GM11168 (cell line): ENCODE measurements around the gene INPP4B.
"Not testable (repeated sequence)": the region's sequence is repeated elsewhere in the genome, so short reads cannot be mapped to it uniquely, and the experiment has no call there.

Experiments
- in situ Hi-C: fragments of 300-500 bp; cut with MboI; formaldehyde crosslinking; loops from one replicate; pipeline ENCODE4 v1.12.0; 2022; ENCODE audit warnings: low sequenced_read_pairs; ENCODE audit not compliant: unreplicated experiment

Gene INPP4B

DNA sequence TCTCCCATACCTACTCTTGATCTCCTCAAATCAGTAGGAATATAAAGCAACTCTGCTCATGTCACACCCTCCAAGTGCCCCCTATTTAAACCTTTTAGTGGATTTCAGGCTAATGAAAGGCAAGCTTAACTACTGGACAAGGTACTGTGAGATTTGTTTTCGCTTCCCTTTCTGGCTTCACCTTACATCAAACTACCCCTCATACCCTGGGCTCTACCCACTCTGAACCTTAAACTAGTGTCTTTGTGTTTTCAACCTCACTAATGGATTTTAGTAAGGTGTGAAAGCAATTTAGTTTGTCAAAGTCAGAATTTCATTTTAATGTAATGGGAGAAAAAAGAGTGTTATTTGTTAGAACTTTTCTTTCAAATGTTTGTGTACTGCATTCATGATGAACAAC lies 291.7 kb downstream of the INPP4B start:
- in situ Hi-C loops = no loop called here

DNA sequence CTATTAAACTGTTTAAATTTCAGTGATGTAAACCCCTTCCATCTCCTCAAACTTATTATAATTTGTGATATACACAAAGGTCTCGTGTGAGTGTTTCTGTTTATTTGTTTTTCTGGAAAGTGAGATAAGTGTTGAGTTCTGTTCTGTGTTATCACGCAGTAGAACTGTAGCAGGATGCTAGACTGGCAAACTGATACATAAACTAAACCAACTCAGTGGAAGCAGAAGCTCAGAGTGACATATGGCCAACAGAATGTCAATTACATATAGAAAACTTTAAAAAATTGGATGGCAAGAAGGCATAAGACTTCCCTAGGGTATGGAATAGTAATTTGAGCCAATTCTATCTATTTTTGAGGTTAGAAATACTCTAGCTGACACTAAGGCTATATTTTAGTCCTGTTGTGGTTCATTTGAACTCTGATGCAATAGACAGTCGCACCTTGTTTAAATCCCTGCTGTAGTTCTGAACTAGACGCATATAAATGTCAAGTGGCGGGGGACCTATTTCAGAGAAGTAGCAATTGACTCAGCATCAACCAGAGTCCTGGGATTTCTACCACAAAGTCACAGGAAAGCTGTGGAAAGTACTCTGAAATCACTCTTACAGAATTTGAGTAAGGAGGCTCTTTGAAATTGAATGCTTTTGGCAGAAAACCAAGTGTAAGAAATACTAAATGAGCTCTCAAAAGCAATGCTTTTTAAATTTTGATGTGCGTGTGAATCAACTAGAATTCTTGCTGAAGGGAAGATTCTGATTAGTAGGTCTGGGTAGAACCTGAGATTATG lies 294.4 kb downstream of the INPP4B start:
- in situ Hi-C loops = no loop called here

DNA sequence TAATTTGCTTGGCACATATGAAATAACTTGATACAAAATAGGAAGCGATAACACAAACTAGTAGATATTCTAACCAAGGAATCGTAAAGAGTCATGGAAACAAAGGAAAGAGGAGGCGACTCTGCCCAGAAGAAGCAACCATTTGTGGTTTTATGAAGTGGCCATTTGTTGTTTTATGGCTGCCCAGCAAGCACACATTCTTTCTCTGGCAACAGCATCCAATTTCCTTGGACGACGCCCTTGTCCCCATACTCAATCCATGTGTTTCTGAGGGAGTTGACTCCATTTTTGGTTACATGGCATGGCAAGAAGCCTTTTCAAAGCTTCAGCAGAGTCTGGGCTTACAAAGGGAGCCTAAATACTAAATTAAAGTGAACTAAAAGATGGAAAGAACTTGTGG lies 295.1 kb downstream of the INPP4B start:
- in situ Hi-C loops = no loop called here

DNA sequence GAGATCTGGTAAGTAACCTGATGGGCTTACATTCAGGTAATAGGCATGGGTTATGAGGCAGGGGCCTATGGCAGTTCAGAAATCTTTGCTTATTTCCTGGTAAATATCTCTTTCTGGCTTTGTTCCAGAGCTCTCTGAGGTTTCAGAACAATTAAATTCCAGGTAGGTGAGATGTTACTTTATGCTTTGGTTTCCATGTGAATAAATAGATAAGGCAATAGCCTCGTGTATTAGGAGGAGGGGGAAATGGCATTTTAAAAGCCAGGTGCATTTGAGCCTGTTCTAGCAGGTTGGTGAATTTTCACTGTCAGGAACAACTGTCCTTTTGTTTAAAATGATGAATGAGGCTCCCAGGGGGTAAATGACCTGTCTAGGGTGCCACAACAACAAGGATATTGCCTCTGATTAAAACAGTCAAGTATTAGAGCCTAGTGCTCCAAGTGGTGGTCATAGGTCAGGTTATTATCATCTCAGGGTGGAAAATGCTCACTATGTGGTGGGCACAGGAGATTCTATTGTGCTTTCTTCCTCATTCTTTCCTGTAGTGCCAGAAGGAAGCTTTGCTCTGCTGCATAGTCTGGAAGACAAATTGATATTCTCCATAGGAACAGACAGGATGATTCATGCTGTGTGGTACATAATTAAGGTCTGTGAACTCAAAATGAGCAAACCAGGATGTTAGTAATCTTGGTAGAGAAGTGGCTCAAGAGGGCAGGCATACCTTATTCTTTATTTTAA lies 296.2 kb downstream of the INPP4B start:
- in situ Hi-C loops = no loop called here

DNA sequence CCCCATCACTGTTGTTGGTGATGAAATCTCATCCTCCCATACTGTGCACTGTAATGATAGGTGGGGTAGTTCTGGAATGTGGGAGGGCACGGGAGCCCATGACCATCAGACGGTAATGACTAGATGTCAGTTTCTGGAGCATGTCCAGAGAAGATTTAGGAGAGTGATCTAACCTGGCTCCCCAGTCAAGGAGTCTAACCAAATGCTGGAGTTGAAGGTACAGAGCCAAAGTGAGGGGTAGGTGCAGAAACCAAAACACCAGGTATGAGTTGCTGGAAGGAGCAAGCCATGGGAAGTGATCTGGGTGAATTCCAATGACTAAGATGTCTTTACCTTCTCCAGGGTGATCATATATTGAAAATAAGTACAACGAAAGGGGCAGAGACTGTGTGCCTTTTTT lies 296.9 kb downstream of the INPP4B start:
- in situ Hi-C loops = no loop called here

DNA sequence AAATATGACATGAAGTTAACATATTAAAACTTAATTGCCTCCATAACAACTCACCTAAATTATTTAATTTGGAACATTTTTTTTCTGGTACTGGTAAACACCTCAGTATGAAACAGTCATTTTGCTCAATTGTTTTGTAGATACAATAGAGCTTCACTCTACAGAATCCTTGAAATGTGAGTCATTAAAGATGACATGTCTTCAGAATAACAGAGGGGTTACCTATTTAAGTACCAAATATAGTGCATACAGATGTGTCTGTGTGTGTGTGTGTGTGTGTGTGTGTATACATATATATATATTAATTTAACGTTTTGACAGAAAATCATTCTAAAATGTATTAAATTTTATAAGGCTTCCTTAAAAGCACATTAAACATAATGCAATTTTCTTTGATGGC lies 297.6 kb downstream of the INPP4B start:
- in situ Hi-C loops = no loop called here

DNA sequence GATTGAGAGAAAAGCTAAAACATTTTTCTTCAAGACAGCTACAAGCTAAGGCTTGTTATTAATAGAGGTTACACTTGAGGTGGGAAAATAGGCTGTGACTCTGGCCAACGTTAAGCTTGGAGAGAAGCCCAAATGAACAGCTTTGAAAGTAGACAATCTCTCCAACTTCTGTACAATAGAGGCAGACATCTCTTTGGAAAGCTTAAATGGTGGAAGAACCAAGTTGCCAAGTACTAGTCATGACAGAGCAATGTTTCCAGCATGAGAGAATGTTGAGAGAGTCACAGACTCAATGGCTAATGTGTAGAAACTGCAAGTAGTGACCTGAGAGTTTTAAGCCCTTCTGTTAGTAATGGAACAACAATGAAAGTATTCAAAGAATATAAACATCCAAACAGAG lies 298.1 kb downstream of the INPP4B start:
- in situ Hi-C loops = no loop called here

DNA sequence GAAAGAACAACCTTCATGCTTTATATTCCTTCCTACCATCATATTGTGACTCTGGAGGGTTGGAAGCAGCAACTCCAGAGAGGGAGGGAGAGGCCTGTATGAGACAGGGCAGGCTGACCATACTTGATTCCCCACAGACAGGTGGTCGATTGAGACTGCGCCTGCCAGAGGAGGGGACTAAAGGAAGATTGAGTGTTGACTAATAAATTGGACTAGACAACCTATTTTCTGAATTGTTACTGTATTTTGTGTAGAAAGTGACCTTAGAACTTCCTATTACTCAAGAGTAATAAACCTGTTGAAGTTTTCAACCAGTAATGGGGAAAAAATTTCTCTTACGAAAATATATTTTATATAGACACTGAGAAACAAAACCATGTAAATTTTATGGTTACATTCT lies 301.5 kb downstream of the INPP4B start:
- in situ Hi-C loops = no loop called here

DNA sequence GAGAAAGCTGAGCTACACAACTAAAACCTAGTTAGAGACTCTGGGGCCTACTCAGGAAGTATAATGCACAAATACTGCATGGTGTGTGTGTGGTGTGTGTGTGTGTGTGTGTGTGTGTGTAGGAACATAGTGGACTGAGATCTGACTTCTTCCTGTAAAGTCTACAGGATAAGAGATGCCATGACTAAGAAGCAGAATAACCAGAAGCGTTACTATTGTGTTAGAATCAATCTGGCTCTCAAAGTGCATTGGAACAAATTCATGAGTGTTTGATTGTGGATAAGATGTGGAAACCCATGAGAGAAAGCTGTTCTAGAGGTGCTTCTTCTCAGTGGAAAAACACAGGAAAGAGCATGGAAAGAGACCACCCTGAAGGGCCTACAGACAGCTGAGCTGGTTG lies 302.1 kb downstream of the INPP4B start:
- in situ Hi-C loops = no loop called here

DNA sequence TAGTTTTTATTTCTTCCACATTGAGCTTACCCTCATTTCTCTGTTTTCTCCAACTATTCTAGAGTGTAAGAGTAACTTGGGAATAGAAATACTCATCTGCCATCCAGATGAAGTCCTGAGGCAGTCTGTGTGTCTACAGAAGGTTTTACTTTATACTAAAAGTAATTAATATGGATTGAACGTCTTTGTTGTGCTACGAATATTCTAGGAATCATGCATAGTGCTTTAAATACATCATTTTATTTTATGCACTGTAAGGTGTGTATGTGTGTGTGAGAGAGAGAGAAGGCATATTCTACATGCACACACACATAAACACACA lies 305.7 kb downstream of the INPP4B start:
- in situ Hi-C loops = no loop called here

DNA sequence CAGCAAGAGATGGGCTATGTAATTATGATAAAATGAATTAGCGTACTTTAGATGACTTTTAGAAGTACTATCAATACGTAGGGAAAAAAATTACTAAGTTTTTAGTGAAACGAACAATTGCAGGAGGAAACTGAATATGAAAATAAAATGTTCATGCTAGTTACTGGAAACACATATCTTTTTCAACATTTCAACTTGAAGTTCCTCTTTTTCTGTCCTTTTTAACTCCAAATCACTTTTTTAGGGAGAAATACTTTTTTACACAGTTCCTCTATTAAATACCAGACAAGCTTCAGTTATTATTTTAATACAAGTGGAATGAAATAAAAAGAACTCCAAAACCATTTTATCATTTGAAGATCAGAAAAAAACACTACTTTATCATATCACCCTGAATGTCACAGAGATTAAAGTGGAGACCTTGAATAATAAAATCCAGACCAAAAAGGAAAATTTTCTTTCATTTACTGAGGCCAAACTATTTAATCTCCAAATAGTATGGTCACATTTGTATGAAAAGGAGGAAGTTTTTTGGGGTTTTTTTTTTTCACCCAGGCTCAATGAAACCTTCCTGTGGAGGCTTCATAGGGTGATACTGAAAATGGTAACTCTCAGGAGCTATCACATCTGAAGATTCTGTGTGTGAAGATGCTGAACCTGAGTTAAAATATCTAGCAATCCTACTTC lies 306.2 kb downstream of the INPP4B start:
- in situ Hi-C loops = no loop called here

DNA sequence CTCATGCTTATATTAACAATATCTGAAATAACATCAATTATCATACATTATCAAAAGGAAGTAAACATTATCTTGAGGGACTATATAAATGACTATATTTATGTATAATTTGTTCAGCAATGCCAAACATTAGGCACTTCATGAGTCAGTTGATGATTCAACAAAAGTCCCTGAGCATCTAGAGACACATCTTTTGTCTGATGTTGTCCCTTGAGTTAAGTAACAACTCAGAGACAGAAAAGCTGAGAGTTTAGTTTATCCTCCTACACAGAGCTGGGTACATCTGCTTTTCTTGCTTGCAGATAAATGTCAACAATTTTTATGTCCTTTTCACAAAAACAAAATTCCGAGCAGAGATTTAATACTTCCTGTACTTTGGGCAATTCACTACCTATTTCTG lies 311.1 kb downstream of the INPP4B start:
- in situ Hi-C loops = no loop called here

DNA sequence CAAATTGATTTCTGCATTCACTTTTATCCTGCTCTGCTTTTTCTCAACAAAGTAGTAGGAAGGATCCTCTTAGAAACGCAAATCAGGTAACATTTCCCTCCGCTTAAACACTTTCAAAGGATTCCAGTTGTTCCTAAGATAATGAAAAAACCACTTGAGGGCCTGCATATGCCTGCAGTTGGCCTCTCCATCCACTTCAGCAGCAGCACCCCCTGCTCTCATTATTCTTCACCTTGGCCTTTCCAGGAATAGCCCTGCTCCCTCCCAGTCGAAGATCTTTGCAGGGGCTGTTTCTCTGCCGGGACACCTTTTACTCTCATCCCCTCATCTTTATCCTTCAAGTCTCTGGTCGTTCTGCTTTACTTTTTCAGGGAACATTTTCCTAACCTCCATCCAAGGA lies 314.0 kb downstream of the INPP4B start:
- in situ Hi-C loops = no loop called here

DNA sequence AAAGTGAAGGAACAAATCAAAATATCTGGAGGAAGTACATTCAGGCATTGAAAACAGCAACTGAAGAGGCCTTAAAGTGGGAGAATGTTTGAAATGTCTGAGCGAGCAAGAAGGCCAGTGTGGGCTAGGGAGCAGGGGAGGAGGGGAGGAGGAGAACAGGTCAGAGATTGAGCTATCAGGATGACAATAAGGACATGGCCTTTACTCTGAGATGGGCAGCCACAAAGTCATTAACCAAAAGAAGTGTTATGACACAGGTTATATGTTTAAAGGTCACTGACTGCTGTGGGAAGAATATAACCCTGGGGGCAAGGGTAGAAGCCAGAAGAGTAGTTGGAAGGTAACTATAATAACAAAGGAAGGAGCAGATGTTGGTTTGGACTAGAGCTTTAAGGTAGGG lies 315.4 kb downstream of the INPP4B start:
- in situ Hi-C loops = no loop called here

DNA sequence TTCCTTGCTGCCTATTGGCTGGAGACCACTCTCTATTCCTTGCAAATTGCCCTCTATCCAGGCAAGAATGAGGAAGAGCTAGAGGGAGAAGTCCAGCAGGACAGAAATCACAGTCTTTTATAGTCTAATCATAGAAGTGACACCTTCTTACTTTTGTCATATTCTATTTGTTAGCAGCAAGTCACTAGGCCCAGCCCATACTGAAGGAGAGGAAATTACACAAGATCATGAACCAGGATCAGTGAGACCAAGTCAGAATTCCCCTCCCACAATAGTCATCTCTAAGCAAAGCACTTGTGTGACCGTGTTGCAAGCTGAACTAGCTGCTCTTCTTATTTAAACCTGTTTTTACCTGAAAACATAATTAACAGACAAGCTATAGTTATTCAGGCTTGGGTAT lies 317.7 kb downstream of the INPP4B start:
- in situ Hi-C loops = no loop called here

DNA sequence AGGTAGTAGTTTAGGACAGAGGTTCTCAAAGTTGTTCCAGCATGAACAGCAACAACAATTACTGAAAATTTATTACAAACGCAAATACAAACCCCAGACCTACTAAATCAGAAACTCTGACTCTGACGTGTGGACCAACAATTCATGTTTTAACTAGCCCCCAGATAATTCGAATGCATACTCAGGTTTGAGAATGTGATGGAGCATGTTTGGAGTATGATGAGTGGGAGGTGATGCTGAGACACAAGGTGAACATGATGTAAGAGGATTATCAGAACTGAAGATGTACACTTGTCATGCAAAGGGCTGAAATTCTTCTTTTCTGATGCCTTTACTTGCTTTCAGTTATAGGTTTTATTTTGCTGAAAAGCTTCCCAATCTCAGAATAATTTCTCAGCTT lies 323.0 kb downstream of the INPP4B start:
- in situ Hi-C loops = no loop called here

DNA sequence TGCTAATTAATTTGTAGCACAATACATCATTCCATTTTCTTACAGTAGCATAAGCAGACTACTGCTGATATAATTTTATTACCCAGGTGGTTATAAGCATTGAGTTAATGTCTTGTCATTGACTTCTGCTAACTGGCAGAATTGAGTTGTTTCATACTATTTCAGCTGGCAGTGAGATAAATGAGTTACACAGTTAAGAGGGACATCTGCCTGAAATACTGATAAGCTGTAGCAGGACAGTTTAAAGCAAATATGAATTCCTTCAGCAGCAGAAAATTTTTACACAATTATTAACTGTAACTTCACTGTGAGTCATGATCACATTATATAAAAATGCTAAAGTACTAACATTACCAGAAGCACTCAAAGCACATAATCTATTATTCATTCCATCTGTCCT lies 326.8 kb downstream of the INPP4B start:
- in situ Hi-C loops = no loop called here

DNA sequence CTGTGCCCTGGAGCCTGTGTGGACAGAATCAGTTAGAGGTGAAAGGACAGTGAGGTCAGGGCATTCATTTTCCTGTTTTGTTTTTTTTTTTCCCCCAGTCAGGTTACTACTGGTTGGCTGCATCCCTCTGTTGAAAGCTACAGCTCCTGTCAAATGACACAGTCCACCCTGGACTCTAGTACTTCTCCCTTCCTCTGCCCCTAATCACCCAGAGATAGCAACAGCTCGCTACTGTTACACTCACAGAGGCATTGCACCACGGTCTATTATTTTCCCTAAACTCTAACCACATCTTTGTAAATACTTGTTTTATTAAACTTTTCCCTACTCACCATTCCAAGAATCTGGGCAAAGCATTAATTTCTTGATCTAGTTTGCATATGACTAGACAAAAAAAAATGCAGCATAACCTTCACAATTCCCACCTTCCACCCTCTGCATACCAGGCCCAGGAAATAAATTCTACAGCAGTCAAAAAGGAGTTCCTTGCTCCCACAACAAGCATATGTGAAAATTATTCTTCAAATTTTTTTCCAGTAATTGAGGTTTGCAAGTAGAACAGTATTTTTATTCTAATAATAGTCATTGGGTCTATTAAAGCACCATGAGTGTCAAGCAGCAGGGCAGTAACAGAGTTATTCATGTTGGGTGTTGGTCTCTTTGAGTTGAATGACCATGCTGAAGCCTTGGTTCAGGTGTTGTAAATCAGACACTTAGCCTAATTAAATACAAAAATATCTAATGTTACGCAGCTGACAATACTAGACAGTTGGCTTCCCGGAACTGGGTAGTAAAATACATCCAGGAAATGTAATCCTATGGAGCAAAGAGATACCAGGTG lies 329.2 kb downstream of the INPP4B start:
- in situ Hi-C loops = no loop called here

DNA sequence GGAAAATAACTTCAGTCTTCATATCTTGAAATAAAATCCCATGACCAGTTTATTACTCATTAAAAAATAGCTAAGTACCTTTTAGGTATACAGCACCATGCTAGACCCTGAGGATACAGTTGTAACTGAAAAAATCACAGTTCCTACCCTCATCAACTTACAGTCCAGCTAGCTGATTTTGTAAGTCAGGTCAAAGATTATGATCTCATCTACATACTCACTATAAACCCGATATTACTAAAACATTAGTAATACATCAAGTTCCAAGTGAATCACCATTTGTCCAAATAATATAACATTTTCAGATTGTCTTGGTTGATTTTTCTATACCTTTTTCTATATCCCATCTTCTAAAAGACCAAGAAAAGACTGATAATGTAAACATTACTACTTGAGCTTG lies 333.9 kb downstream of the INPP4B start:
- in situ Hi-C loops = no loop called here

DNA sequence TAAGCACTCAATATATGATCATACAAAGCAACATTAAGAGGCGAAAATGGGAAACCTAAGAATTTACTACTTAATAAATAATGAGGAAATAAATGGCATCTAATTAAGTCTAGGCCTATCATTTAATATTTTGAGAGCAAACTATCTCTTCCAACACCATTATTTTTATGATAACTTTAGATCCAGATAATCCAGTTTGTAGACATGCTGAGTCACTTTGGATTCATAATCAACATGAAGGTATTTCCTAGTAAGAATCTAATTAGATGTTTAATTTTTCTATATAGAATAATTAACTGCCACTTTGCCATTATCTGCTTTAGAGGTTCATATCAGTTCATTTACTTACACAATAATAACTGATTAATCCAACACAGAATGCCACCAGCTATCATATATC lies 336.2 kb downstream of the INPP4B start:
- in situ Hi-C loops = no loop called here

DNA sequence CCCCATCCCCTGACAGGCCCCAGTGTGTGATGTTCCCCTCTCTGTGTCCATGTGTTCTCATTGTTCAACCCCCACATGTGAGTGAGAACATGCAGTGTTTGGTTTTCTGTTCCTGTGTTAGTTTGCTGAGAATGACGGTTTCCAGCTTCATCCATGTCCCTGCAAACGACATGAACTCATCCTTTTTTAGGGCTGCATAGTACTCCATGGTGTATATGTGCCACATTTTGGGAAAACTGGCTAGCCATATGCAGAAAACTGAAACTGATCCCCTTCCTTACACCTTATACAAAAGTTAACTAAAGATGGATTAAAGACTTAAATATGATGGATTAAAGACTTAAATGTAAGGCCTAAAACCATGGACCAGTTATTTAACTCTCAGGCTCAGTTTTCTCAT lies 336.7 kb downstream of the INPP4B start:
- in situ Hi-C loops = not testable (repeated sequence)
